Germinal center (tissue), 1 donor: ENCODE measurements around the gene MKNK2.

Source experiments
- DNase-seq: peaks from one replicate; pipeline ENCODE4 v3.0.0; 2012; ENCODE audit warnings: mixed read lengths, low spot score

MKNK2 gene

DNA sequence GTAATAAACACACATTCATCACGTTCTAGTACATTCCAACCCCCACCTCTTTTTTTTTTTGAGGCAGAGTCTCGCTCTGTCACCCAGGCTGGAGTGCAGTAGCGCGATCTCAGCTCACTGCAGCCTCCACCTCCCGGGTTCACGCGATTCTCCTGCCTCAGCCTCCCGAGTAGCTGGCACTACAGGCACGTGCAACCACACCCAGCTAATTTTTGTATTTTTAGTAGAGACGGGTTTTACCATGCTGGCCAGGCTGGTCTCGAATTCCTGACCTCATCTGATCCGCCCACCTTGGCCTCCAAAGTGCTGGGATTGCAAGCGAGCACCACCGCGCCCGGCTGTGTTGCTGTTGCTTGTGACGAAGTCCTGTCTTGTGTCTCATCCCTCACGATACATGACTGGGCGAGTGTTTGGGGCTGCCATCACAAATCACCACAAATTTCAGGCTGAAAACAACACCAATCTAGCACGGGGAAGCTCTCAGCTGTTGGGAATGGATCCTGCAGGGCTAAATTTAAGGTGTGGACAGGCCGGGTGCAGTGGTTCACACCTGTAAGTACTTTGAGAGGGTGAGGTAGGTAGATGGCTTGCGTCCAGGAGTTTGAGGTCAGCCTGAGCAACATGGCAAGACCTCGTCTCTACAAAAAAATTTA is 29.4 kb upstream of the MKNK2 start:
- no peak for DNase-seq

DNA sequence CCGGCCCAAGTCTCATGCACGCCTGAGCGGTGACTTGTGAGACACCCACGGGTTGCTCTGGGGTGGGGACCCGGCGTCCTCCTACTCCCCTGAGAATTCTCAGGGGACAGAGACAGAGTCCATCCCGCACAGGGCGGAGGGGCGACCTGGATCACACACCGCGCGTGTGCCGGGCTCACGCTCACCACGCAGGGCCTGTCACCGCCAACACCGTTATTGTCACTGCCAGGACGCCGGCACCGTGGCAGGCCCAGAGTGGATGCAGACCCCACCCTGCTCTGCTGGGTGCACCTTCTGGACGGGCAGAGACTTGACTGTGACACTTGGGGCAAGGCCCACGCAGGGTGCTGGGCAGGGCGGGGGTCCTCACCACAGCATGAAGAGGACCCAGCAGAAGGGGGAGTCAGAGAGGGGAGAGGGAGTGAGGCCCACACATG is 28.8 kb upstream of the MKNK2 start:
- DNase-seq: no peak

DNA sequence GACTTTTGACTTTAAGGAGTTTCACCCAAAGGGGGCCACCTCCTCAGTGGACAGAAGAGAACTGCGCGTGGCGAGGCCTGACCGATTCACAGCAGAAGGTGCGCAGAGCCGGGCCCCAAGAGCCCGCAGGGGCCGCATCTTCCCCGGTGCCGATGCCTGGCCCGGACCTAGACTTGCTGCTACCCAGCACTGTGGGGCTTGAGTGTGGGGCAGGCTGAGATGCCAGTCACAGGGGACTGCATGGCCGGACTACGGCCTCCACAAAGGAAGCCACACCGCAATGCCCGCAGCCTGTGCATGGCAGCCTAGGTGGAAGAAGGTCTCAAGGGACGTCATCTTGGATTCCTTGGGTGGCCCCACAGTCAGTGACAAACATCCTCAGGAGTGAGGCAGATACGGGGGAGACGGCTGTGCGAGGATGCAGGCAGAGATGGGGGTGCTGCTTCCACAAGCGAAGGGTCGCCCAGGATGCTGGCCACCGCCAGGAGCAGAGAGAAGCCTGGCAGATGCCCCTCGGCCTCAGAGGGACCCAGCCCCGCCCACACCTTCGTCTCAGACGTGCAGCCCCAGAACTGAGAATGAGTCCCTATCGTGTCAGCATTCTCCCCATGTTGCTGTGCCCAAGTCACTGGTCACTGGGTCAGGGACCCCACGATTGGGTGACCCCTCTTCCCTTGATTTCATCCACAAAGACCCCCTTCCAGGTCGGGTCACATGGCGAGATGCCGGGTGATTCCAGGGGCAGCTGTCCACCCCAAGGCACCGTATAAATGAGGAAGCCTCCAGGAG is 28.2 kb upstream of the MKNK2 start:
- DNase-seq: no peak

DNA sequence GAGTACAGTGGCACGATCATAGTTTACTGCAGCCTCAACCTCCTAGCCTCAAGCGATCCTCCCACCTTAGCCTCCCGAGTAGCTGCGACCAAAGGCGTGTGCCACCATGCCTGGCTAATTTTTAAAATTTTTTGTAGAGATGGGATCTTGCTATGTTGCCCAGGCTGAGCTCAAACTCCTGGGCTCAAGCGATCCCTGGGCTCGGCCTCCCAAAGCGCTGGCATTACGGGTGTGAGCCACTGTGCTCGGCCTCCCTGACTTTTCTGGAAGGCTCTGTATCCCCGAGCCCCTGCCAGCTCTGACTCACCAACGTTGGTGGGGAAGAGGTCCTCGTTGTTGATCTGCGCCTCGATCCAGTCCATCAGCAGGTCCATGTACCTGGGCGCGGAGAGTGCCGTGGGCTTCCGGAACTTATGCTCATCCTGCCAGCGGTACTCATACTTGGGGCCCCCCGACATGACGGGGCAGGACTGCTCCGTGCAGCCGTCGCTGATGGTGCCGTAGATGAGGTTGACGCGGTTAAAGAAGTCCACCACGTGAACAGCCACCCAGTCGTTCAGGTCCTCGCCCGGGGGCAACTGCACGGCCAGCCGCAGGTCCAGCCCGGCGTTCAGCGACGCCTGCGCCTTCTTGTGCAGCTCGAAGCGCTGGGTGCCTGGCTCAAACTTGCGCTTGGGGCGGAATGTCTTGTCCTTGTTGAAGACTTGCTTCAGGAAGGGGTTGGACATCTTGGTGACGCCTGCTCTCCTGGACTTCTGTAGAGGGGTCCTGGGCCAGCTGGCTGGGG is 27.0 kb upstream of the MKNK2 start:
- no peak for DNase-seq

DNA sequence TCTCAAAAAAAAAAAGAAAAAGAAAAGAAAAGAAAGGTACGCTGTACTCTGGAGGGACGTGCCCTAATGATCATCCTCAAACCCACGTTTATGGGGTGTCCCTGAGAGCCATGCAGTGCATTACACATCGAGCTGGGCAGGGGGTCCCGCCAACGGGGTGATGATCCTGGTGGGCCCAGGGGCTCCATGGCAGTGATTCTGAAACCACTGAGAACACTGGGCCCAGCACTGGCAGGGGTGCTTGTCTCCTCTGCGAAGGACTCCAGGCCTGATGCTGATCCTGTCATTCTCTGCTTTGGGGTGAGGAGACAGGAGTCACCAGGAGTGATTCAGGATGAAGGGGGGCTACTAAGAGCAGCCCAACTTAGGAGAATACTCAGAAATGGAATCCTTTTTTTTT is 26.4 kb upstream of the MKNK2 start:
- DNase-seq: no peak

DNA sequence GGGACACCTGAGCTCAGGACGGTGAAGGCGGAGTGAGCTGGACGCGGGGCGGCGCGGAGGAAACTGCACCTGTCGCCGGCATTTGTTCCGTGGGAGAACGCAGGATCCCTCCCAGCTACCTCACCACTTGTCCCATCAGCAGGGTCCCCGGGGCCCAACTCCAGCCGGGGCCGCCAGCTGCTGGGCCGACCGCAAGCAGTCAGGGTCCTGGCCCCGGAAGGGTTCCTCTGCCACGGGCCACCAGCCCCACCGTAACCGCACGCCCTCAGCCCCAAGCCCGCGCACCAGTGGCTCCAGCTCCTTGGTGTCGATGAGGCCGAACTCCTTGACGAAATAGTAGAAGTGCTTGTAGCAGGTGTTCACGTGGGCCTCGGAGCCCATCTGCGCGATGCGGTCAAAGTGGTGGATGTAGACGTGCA is 25.5 kb upstream of the MKNK2 start:
- DNase-seq: no peak

DNA sequence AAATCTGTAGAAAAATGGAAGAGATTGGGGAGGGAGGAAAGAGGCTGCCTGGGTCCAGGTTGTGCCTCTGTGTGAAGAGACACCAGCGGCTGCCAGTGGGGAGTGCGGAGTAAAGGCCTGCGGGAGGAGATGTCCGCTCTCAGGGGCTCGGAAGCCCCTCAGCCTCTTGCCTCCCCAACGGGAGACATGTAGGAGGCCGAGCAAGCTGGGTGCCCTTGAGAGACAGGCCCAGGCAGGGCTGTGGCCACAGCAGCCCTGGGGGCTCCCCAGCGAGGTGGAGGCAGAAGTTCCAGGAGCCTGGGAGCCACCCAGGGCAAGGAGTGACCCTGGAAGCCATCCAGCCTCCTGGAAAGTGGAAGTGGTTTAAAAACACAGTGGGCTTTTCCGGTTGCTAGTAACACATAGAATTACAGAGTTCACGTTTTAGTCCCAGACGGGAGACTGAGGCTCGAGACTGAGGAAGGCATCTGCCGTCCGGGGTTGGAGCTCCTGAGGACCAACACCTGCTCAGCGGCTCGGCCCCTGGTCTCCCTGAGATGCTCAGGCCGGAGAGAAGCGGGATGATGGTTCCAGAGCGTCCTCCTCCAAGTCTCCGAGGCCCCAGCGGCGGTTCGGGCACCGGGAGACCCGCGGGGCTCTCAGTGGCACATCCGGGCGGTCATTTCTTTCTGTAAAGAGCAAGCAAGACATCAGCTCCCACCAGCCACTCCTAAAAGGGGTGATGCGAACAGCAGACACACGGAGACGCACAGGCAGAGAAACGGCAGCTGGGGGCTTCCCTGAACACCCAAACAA is 21.9 kb upstream of the MKNK2 start:
- DNase-seq: no peak

DNA sequence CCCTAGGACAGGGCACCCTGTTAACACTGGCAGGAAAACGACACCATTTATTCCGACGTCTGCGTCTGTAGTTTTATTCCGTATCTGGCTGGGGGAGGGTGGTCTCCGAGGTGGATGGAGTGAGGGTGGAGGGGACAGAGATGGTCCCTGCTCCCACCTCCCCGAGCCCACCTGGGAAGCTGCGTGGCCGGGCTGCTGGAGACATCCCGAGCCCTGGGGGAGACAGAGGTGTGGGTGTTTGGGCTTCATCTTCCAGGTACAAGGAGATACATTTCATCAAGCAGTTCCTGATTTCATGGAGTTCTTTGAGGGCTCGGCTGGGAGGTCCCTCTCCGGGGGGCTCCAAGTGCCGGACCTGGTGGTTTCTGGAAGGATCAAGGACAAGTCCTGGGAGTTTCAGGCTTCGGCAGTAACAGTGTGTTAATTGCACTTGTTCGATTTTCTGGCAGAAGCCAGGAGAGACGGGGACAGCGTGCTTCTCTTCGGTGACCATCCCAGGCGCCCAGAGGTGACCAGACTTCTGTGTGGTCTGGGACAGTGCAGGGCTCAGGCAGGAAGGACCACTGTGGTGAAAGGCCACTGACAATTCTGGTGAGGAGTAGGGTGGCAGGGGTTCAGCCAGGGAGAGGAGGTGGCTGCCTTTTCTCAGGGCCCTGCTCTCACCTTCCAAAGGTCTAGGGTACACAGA is 20.1 kb upstream of the MKNK2 start:
- no peak for DNase-seq

DNA sequence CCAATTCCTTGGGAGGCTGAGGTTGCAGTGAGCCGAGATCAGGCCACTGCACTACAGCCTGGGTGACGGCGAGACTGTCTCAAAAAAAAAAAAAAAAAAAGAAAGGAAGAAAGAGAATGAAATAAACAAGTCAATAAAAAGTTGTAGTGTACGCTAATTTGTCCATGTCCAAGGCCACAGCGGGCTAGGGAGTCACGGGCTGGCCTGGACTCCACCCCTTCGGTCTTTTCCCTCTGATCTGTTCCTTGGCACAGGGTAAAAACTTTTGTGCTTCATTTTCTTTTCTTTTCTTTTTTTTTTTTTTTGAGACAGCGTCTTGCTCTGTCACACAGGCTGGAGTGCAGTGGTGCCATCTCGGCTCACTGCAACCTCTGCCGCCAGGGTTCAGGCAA is 19.4 kb upstream of the MKNK2 start:
- no peak for DNase-seq

DNA sequence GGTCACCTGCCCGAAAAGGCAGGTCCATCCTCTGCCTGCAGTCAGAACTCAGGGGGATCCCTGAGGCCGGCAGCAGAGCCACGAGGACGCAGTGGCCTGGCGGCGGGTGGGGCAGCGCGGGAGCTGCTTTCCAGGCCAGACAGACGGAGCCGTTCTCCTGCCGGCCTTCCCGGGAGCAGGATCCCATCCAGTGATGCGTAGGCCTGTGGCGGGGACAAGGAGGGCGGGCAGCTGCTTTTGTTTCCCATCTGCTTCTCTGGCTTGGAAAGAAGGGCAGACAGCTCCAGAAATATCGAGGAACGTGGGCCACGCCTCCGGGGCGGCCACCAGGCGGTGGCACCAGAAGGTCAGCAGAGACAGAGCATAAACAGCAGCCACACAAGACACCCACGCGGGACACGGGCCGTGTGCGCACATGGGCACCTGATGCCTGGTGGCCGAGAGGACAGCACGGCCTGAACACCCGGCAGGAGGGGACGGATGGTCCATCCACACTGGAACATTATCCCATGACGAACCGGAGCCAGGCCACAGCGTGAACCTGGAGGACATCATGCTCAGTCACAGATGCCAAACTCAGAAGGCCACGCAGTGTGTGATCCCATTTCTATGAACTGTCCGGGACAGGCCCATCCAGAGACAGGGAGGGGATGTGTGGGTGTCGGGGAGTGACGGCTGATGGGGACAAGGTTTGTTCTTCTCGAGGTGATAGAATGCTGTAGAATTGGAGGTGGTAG is 13.9 kb upstream of the MKNK2 start:
- DNase-seq: no peak

DNA sequence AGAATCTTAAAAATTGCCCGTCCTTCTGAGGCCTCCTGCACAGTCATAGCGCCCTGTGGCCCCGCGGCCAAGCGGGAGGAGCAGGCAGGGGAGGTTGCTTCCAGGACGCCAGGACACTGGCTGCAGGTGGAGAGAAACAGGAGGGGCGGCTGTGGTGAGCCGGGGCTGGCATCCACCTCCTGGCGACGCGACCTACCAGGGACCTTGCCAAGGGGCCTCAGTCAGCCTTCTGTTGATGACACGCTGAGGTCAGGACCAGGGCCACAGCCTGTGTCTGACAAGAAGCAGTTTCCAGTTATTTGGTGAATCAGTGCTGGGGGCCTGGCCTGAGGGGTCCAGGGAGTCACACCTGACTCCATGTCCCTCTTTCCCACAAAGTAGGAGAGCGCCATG is 13.3 kb upstream of the MKNK2 start:
- no peak for DNase-seq

DNA sequence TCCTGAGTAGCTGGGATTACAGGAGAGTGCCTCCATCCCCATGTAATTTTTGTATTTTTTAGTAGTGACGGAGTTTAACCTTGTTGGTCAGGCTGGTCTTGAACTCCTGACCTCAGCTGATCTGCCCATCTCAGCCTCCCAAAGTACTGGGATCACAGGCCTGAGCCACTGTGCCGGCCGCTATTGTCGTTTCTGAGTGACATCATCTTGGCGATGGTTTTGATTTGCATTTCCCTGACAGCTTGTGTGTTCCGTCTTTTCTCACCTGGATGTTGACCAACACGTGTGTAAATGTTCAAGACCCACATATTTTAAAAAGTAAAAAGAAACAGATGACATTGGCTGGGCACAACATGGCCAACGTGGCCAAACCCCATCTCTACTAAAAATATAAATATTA is 12.8 kb upstream of the MKNK2 start:
- no peak for DNase-seq

DNA sequence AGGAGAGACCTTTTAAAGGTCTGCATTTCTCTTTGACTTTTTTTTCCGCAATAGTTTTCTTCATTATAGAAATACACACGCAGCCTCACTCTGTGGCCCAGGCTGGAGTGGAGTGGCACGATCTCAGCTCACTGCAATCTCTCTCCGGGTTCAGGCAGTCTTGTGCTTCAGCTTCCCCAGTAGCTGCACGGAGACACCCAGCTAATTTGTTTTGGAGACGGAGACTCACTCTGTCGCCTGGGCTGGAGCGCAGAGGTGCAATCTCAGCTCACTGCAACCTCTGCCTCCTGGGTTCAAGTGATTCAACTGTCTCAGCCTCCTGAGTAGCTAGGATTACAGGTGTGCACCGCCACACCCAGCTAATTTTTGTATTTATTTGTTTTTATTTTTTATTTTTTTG is 11.7 kb upstream of the MKNK2 start:
- no peak for DNase-seq

DNA sequence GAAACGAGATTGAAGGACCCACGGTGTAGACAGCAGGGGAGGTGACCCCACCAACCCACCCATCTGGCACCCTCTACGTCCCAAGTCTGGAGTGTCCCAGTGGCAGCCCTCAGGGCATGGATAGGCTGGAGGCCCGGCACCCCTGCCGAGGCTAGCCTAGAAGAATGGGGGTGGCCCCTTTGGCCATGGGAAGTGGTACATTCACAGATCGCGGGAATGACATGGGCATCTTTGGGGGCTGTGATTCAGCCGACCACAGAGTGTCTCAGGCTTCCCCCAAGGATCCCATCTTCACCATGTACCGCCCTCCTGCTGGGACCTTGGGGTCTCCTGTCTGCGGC is 11.3 kb upstream of the MKNK2 start:
- DNase-seq: no peak

DNA sequence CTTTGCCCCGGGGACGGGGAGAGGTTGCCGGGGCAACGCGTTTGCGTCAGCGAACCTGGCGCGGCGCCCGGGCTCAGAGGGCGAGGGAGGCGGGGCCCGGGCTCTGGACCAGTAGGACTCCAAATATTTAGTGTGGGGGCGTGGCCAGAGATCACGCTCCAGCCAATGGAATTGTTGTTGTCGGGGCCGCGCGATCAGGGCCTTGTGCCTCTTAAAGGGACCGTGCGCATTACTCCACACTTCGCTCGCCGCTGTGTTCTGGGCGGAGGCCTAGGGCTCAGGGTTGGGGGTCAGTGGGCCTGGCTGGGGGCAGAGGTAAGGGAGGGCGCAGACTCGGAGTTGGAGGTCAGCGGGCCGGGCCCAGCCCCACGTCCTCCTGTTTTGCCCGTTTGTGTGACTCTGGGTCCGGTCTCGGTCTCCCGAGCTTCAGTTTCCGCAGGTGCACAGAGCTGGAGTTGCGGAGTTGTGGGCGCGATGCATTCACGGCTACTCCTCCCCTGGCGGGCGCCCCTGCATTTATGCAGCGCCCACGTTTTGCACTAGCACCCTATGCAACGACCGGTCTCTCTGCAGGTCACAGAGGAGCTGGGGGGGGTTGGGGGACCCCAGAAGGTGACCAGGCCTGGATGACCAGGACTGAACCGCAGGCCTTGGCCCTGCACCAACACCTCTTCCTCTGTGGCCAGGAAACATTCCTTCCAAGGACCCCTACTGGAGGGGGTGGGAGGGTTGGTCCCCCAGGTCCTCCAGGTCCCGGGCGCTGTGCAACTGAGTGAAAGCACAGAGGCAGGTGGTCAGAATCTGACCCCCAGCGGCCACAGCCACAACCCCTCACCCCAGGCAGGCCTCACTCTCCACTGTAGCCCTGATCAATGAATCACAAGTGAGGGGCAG is 10.7 kb upstream of the MKNK2 start:
- peak; percentile 97 for DNase-seq

DNA sequence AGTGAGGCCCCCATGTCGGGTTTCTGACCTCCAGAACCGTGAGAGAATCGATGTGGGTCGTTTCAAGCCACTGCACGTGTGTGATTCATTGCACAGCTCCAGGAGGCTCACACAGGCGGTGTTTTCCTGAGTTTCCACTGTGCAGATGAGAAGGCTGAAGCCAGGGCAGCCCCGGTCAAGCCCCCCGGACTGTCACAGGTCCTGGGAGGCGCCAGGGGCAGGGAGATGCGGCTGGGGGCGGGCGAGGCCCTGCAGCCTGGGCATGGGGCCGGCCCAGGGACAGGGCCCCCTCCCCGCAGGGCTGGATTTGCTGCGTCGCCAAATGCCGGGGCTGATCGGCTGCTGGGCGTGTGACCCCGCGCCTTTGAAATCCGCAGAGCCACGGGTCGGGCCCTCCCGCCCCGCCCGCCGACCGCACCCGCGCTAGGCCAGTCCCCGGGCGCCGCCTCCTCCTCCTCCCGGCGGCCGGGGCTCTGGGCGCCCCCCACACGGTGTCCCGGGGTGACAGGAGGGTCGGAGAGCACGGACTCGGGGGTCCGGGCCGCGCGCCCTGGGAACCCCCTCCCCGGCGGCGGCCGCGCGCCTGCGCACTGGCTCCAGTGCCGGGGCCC is 9.9 kb upstream of the MKNK2 start:
- no peak for DNase-seq

DNA sequence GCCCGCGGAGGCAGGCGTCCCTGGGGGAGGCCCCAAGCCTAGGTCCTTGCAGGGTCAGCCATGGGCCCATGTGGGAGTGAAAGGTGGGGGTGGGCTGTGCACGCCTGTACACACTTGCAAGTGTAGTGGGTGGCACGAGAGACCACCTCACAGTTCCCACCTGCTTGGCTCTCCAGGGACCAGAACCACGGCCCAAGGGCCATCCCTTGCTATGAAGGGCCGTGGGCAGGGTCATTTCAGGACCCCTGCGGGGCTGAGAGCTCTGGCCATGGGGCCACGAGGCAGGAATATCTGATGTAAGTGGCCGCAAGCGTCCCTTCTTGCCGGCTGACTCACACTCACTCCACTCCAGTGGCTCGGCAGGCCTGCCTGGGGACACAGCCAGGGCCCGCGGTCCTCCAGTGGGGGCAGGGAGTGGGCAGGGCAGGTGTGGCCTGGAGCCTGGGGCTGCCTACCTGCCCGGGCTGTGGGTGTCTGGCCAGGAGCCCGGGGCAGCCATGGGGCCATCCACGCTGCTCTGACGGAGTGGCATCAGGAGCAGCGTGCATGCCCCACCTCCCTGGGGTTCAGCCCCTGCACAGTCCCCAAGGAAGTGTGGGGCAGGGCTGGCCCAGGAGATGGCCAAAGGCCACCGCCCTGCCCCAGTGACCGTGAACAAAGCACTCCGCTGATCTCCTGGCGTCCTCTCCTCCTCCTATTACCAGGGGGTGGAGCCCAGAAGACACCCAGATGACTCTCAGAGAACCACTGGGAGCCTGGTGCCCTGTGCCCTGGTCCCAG is 8.6 kb upstream of the MKNK2 start:
- DNase-seq: no peak

DNA sequence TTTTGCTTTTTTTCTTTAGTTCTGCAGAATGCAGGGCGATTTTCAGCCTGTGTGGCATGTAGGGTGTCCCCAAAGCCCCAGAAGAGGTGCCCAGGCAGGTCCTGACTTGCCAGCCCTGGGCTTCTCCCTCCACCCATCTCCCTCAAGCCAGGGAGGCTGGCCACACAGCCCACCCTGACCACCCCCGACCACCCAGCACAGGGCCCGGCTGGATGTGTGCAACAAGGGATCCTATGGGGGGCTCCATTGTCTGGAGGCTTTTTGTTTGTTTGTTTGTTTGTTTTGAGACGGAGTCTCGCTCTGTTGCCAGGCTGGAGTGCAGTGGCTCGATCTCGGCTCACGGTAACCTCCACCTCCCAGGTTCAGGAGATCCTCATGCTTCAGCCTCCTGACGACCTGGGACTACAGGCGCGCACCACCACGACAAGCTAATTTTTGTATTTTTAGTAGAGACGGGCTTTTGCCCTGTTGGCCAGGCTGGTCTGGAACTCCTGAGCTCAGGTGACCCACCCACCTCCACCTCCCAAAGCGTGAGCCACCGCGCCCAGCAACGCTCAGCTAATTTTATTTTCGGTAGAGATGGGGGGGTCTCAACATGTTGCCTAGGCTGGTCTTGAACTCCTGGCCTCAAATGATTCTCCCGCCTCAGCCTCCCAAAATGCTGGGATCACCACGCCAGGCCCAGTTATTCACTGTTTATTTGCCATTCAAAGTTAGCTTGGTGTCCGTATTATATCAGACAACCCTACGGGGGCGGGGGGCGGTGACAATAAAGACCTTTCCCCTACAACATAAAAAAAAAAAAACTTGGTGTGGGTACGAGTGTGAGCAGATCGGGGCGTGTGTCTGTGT is 7.8 kb upstream of the MKNK2 start:
- no peak for DNase-seq
